ENCODE measurements around the gene HOXB3. TPM values are rescaled to one million over a fixed set of nuclear protein-coding genes. Genes with fewer than 3 reads are reported as not detected.

HOXB3 gene
- total and polyA plus RNA-seq, 10 donors, result 3.6 to 23.1 (median 8.8) TPM

DNA sequence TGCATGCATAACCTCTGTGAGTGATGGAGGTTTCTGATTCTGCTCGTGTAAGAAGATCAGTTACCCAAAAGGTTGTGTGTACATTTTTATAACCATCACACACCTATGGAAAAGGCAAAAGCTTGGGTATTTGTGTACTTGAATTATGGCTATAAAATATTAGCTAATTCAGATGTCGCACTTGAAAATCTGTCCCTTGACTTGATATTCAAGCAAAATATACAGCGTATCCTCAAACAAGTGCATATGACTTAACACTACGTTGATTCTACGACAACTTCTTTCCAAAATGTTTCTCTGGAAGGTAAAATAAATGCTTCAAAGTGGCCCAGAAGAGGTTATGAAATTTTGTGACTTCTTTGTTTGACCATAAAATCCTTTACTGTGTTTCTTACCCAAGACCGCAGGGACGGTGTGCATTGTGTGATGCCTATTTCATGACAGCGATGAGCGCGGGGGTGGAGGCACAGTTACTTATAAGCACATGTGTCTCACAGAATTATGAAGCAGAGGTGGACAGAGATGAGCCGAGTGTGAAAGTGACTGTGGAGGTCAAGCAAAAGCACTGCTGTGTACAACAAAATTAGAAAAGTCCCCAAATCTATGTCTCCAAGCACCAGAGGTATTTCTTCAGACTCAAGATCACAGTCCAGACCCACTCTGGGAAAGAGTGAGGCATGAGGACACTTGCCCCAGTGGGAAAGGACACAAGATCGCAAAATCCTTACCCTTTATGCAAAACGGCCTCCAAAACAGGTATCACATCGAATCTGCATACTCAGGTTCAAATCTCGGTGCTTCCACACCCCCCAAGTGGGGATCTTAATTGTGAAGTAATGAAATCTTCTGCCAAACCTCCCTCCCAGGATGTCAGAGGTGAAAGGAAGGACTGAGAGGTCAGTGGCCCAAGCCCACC is 40.2 kb upstream of the HOXB3 start:
- 62 to 75% (median 69%) methylated on average over 15 of the region's 15 CpGs for WGBS, 5 donors
- Histone ChIP-seq H3K4me3 (no peak overlapping the region), H3K27me3 (replicated peaks in 1 of 7) (peaks cover 25 to 100% (median 100%) of the 10 kb centered on the region in 7 donors), H3K27ac (no peak overlapping the region), H3K9me3 (no peaks in the 10 kb centered on the region), H3K36me3 (no peaks in the 10 kb centered on the region), H3K4me1 (peaks cover 18 to 33% (median 24%) of the 10 kb centered on the region in 6 donors)
- TF ChIP-seq, protein P1, sequence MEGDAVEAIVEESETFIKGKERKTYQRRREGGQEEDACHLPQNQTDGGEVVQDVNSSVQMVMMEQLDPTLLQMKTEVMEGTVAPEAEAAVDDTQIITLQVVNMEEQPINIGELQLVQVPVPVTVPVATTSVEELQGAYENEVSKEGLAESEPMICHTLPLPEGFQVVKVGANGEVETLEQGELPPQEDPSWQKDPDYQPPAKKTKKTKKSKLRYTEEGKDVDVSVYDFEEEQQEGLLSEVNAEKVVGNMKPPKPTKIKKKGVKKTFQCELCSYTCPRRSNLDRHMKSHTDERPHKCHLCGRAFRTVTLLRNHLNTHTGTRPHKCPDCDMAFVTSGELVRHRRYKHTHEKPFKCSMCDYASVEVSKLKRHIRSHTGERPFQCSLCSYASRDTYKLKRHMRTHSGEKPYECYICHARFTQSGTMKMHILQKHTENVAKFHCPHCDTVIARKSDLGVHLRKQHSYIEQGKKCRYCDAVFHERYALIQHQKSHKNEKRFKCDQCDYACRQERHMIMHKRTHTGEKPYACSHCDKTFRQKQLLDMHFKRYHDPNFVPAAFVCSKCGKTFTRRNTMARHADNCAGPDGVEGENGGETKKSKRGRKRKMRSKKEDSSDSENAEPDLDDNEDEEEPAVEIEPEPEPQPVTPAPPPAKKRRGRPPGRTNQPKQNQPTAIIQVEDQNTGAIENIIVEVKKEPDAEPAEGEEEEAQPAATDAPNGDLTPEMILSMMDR (IDR thresholded peaks at IDR 0.05 in 8 of 11, conservative IDR thresholded peaks at IDR 0.05 in 3 of 11), result no peak
- TF ChIP-seq POLR2A (IDR thresholded peaks at IDR 0.05), result no peak
- no peak for TF ChIP-seq POLR2AphosphoS5 (IDR thresholded peaks at IDR 0.05)
- no peak for DNase-seq
- intact Hi-C loops (cut with DNase I; ENCODE audit: low total_unique reads), result no loop called here

DNA sequence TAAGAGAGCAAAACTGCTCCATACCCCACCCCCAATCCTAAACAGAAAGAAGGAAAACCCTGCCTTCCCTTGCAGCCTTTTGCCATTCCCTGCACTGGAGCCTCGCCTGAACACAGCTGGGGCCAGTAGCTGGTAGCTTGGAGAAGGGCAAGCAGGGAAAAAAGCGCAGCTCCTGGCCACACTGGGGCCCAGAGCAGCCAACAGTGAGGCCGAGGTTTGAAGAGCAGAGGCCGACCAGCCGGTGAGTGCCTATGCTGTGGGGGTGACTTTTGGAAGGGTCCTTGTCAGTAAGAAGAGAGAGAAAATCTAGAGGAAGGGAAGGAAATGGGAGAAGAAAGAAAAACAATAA is 39.3 kb upstream of the HOXB3 start:
- intact Hi-C loops (cut with DNase I; ENCODE audit: low total_unique reads), result no loop called here
- peak; percentile 33 for DNase-seq
- Histone ChIP-seq H3K27ac (no peak overlapping the region), H3K4me3 (no peak overlapping the region), H3K4me1 (peaks cover 25 to 41% (median 31%) of the 10 kb centered on the region in 6 donors), H3K36me3 (no peaks in the 10 kb centered on the region), H3K9me3 (no peaks in the 10 kb centered on the region), H3K27me3 (replicated peaks in 1 of 7) (peaks cover 26 to 100% (median 100%) of the 10 kb centered on the region in 7 donors)
- 51 to 71% (median 60%) methylated on average over 5 of the region's 5 CpGs for WGBS, 5 donors
- TF ChIP-seq POLR2A (IDR thresholded peaks at IDR 0.05) (no peak), POLR2AphosphoS5 (IDR thresholded peaks at IDR 0.05) (no peak)
- TF ChIP-seq, protein P1 (IDR thresholded peaks at IDR 0.05 in 8 of 11, conservative IDR thresholded peaks at IDR 0.05 in 3 of 11), result no peak

DNA sequence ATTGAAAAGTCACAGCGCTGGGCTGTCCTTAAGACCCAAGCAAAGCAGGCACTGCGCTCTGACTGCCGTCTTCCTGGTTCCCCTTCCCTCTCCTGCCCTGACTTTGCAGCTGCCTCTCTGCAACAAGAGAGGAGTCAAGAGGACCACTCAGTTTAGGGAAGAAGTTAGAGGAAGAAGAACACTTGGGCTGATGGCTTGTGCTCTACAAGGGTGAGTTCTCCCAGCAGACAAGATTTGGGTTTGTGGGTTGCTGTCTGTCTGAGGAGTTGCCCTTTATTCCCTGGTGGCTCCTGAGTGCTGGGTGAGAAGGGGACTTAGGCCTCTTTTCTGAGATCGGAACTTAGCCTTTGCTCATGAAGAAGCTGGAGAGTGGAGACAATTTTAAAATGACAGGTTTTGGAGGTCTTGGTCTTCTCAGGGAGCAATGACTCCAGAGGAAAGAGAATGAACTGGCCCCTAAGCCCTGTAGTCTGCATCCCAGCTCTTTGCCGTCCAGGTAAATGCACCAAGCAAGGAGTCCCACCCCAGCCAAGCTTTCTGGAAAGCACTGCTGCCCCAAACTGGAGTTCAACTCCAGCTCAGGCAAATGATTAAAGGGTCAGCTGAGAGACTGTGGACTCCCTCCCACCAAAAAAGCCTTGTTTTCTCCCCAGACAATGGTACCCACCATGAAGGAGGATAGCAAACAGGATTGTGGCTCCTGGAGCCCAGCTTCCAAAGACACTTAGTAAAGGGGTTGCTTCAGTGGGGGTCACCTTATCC is 38.8 kb upstream of the HOXB3 start:
- TF ChIP-seq POLR2AphosphoS5 (IDR thresholded peaks at IDR 0.05), result no peak
- TF ChIP-seq, protein P1 (IDR thresholded peaks at IDR 0.05 in 8 of 11, conservative IDR thresholded peaks at IDR 0.05 in 3 of 11), result no peak
- no peak for TF ChIP-seq POLR2A (IDR thresholded peaks at IDR 0.05)
- peaks cover 25 to 37% (median 29%) of the 10 kb centered on the region in 6 donors for H3K4me1 ChIP-seq
- H3K27me3 ChIP-seq (replicated peaks in 1 of 7), result peaks cover 21 to 100% (median 100%) of the 10 kb centered on the region in 7 donors
- 32 to 41% (median 36%) methylated on average over 5 of the region's 5 CpGs for WGBS, 5 donors
- no peak overlapping the region for H3K27ac ChIP-seq
- H3K36me3 ChIP-seq, result no peaks in the 10 kb centered on the region
- DNase-seq, result no peak
- intact Hi-C loops (cut with DNase I; ENCODE audit: low total_unique reads), result no loop called here
- H3K4me3 ChIP-seq, result no peak overlapping the region
- H3K9me3 ChIP-seq, result no peaks in the 10 kb centered on the region

Measured in spleen (tissue), 11 donors.